GM19455 (cell line): ENCODE data around the gene PPP1R8.
"Not testable (repeated sequence)": the region's sequence is repeated elsewhere in the genome, so short reads cannot be mapped to it uniquely, and the experiment has no call there.

Source experiments
- ATAC-seq: cut with Tn5 transposase; IDR thresholded peaks from one replicate; pipeline ENCODE4 v1.9.1; 2021; ENCODE audit not compliant: unreplicated experiment

PPP1R8 gene

DNA sequence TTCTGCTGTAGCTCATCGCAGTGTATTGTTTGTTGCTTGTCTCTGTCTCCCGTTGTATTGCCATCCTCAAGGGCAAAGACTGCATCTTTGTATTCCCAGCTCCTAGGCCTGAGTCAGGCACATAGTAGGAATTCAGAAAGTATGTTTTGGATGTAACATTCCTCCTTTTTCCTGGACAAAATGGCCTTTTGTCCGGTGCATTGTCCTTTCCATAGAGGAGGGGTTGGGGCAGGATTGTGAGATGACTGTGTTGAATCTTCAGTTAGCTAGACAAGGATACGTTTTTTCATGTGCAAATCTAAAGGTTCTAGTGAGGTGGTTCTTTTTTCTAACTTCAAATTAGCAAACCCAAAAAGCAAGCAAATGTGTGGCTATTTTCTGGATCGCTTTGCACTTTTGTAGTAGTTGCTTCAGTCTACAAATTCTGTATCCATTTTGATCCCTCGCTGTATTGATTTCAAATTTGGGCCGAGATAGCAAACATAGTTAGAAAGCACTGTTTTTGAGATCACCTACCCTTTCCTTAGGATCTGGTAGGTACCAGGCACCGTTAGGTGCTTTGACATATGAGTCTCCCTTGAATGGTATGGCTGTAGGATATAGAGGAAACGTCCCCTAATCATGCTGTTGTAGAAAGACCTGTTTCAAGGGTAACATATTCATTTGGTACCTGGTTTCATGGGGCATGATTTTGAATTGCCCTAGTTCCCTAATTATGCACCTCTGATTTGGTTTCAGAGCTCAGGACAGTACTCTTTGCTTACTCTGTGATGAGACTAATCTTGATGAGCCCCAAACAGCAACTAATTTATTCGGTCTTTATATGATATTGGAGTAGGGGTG lies 1.2 kb downstream of the PPP1R8 start:
- ATAC-seq = no peak

- no peak for ATAC-seq
Measured at GRCh38 chr1:27832762-27833161, 2.2 kb downstream of the PPP1R8 start.

DNA sequence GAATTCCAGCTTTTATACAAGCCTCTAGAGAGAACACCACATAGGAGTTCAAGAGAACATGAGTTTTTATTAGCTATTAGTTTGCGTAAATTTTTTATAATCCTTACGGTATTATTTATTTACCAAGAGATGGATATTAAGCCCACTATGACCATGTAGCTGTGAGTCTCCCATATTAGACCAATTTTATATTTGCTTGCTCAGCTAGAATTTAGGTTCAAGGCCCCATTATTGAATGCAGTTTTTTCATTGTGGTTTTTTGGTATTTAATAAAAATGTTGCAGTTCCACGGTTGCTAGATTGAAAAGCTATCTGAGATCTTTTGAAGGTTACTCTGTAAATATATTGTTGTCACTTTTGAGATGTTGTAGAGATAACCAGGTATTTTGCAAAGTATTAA lies 2.9 kb downstream of the PPP1R8 start:
- no peak for ATAC-seq

GRCh38 chr1:27835046-27835445 lies 4.5 kb downstream of the PPP1R8 start:
- ATAC-seq = no peak

DNA sequence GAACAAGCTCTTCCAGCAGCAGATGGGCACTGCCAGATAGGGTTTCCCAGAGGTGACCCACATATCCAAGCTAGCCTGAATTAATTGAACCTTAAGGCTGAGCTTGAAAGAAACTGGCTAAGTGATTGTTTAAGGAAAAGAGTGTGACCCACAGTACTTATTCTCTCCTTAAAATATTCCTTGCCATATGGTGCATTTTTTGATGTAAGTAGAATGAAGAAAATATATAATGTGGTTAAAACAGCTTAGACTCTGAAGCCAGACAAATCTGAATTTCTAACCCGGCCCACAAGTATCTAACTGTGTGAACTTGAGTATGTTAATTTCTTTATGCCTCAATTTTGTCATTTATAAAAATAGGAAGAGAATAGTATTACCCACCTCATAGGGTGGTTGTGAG lies 4.9 kb downstream of the PPP1R8 start:
- no peak for ATAC-seq

- ATAC-seq = no peak
Measured at GRCh38 chr1:27849951-27850350, 19.4 kb downstream of the PPP1R8 start.

DNA sequence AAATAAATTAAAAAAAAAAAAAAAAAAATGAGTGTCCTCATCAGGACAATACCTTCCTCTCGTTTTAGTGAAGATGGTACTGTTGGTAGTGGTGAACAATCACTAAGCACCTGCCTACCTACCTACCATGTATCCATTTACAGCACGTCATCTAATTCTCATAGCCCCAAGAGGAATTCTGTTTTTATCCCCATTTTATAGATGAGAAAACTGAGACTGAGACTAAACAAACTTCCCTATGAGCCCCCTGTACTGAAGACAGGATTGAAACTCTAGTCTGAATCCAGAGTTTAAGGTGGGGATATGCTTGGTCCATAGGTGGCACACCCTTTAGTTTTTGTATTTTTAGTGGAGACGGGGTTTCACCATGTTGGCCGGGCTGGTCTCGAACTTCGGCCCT lies 24.5 kb downstream of the PPP1R8 start:
- ATAC-seq = no peak

DNA sequence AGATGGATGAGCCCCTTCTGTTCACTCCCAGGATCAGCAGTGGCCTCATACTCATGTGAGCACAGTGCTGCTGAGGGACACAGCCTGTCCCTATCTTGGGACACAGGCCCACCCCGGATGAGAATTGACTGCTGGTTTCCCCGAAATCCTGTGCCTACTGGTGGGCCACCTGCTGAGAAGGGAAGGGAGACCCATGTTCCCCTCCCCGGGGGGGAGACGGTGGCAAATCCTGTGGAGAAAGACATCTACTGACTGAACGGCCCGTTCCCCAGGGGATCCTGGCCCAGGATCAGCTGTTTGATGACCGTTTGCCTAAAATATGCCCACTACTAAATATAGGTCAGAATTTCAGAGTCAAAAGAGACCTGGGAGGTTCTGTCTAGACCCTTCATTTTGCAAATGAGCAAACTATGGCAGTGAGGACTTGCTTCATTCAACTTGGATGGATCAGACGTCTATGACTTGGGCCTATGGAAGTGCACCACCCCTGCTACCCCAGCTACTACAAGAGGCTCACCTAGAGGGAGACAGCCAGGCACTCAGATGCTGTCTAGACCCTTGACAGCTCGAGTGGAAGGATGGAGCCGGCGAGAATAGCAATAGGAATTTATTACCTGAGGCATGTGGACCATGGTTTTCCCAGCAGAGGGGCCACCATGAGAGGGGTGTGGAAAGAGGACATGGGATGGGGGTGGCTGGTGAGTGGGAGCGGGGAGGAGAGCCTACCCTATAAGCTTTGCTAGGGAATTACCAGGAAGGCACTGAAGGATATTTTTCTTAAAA lies 26.2 kb downstream of the PPP1R8 start:
- no peak for ATAC-seq

DNA sequence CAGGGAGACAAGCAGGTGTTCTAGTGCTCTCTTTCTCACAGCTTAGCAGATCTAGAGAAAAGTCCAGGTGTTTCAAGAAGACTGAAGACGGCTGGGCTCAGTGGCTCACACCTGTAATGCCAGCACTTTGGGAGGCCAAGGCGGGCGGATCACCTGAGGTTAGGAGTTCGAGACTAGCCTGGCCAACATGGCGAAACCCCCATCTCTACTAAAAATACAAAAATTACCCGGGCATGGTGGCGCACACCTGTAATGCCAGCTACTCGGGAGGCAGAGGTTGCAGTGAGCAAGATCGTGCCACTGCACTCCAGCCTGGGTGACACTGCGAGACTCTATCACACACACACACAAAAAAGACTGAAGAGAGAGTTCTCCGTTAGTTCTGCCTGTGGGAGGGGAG lies 27.0 kb downstream of the PPP1R8 start:
- not testable (repeated sequence) for ATAC-seq

- ATAC-seq = peak; percentile 73
Measured at GRCh38 chr1:27858072-27858948, 27.7 kb downstream of the PPP1R8 start.

DNA sequence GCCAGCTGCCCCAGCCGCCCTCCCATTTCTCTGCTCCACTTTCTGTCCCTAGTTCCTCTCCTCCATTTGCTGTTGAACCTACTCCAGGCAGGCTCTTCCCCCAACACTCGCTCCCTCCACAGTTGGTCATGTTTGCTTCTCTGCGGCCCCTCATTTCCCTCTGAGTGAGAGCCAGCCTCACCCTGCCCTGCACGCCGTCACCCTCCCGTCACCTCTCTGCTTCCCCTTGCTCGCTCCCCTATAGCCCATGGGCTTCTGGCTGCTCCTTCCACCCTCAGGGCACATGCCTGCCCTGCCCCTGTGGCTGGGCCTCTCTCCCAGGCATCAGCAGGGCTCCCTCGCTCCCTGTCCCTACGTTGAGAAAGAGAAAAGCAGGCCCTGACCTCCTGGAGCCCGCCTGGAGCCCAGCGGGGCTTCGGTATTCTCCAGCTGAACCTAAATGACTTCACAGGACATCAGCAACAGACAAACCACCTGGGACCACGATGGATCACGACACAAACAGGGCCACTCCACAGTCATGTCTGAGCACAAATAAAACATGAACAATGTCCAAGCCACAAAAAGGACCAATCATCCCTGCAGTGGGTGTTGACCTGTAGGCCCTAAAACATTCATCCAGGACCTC lies 28.5 kb downstream of the PPP1R8 start:
- no peak for ATAC-seq

- ATAC-seq = no peak
Measured at GRCh38 chr1:27861436-27861835, 30.9 kb downstream of the PPP1R8 start.

DNA sequence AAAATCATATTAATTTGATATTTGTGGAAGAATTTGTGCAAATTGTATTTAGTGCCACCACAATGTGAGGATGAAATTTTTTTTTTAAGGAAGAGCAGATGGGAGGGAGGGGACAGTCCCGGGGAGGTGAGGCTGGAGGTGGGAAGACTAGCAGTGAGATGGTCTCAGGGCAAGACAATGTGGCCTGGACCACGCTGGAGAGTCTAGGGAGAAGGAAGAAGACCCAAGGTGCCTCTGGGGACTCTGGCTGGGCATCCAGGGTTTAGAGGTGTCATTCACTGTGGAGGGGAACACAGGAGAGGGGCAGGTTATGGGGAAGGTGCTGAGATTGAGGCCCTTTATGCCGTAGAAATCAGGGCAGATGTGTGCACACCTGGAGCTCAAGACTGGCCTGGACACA lies 31.4 kb downstream of the PPP1R8 start:
- no peak for ATAC-seq

GRCh38 chr1:27862671-27863537 lies 32.3 kb downstream of the PPP1R8 start:
- ATAC-seq = no peak

DNA sequence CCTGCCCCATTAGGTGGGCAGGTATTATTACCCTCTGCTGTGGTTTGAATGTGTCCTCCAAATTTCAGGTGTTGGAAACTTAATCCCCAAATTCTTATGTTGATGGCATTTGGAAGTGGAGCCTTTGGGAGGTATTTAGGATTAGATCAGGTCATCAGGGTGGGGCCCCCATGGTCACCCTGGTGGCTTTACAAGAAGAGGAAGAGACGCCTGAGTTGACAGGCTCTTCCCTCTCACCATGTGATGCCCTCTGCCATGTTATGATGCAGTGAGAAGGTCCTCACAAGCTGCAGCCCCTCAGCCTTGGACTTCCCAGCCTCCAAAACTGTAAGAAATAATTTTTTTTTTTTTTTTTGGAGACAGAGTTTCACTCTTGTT lies 32.9 kb downstream of the PPP1R8 start:
- ATAC-seq = no peak

DNA sequence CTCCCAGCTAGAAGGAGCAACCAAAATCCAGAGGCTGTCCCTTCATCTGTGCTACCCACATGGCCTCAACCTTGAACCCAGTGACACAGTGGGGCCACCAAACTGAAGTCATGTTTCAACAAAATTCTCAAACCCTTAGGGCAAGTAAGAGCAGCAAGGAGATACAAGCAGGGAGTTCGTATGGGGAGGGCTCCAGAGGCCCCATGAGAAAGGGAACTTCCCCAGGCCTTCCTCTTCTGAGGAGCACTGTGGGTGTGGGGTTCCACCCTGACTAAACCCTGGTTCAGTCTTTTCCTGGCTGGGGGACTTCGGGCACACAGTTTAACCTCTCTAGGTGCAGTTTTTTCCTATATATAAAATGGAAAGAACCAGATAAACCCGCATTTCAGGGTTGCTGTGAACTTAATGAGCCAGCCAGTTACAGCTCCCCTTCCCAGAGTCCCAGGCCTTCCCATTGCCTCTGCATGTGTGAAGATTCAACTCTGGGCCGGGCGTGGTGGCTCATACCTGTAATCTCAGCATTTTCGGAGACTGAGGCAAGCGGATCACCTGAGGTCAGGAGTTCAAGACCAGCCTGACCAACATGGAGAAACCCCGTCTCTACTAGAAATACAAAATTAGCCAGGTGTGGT lies 33.8 kb downstream of the PPP1R8 start:
- no peak for ATAC-seq

DNA sequence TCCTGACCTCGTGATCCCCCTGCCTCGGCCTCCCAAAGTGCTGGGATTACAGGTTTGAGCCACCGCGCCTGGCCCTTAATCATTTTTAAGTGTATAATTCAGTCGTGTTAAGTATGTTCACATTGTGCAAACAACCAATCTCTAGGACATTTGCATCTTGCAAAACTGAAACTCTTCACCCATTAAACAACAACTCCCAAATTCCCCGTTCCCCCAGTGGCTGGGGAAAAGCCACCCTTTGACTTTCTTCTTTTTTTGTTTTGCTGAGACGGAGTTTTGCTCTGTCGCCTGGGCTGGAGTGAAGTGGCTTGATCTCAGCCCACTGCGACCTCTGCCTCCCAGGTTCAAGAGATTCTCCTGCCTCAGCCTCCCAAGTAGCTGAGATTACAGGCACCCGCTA lies 35.2 kb downstream of the PPP1R8 start:
- ATAC-seq = no peak

- no peak for ATAC-seq
Measured at GRCh38 chr1:27868556-27868931, 38.0 kb downstream of the PPP1R8 start.

GRCh38 chr1:27868932-27869718 lies 38.5 kb downstream of the PPP1R8 start:
- ATAC-seq = no peak
